Metanephros (tissue), 1 donor: ENCODE data around the gene SCN8A. TPM values are rescaled to one million over a fixed set of nuclear protein-coding genes. Genes with fewer than 3 reads are reported as not detected.

Source experiments
- total RNA-seq: library from RNA; depleted of rRNA; stranded (reverse); fragments of >200 nt; gene quantifications from one replicate; pipeline ENCODE4 v1.2.3, GENCODE V29; 2014

The SCN8A gene
- total RNA-seq: 3.7 TPM

GRCh38 chr12:51591016-51591901 is at the start of gene SCN8A:
TSS of gene SCN8A (plus strand) at chr12:51591233. CDS start at chr12:51662818, 71,585 bp downstream.

GRCh38 chr12:51848326-51848727 is 257.3 kb downstream of the SCN8A start, which contains the start of gene FIGNL2:
TSS of gene FIGNL2 (minus strand) at chr12:51848718. CDS start at chr12:51822413, 26,305 bp downstream.

Other genes with a start within 250 kb of the SCN8A start
- gene CELA1, start 244.6 kb upstream of the SCN8A start, total RNA-seq: not detected
- gene GALNT6, start 199.8 kb upstream of the SCN8A start, total RNA-seq: 8.6 TPM
- gene SLC4A8, start 166.4 kb upstream of the SCN8A start, total RNA-seq: 3.0 TPM